ENCODE results near the gene DENND11. TPM values are rescaled to one million over a fixed set of nuclear protein-coding genes. Genes with fewer than 3 reads are reported as not detected.

Gene DENND11
- total and polyA plus RNA-seq, 8 donors: 5.8 to 80.2 (median 13.9) TPM

- TF ChIP-seq POLR2AphosphoS5 (IDR thresholded peaks at IDR 0.05): no peak
- no peak for TF ChIP-seq POLR2A (IDR thresholded peaks at IDR 0.05)
- TF ChIP-seq EP300 (IDR thresholded peaks at IDR 0.05): no peak
- no peak for TF ChIP-seq CTCF (IDR thresholded peaks at IDR 0.05)
- H3K9me3 ChIP-seq: no peaks in the 10 kb centered on the region
- peaks cover 3 to 71% (median 67%) of the 10 kb centered on the region in 4 donors for H3K36me3 ChIP-seq
- intact Hi-C loops (cut with DNase I; ENCODE audit: low total_unique reads): no loop called here
- no peak overlapping the region for H3K4me3 ChIP-seq
- H3K27ac ChIP-seq: no peak overlapping the region
- H3K4me1 ChIP-seq: peaks cover 0 to 13% (median 3%) of the 10 kb centered on the region in 4 donors
- DNase-seq: no peak
- no peaks in the 10 kb centered on the region for H3K27me3 ChIP-seq
Observed at GRCh38 chr7:141679014-141679413, 23.0 kb downstream of the DENND11 start.

- intact Hi-C loops (cut with DNase I; ENCODE audit: low total_unique reads): no loop called here
- no peaks in the 10 kb centered on the region for H3K27me3 ChIP-seq
- peaks cover 3 to 69% (median 66%) of the 10 kb centered on the region in 4 donors for H3K36me3 ChIP-seq
- no peaks in the 10 kb centered on the region for H3K9me3 ChIP-seq
- 77 to 88% (median 86%) methylated on average over 3 of the region's 3 CpGs for whole genome bisulfite sequencing, 5 donors
- no peak overlapping the region for H3K27ac ChIP-seq
- H3K4me3 ChIP-seq: no peak overlapping the region
- peaks cover 0 to 13% (median 3%) of the 10 kb centered on the region in 4 donors for H3K4me1 ChIP-seq
- DNase-seq: no peak
- TF ChIP-seq POLR2AphosphoS5 (IDR thresholded peaks at IDR 0.05): no peak
- TF ChIP-seq CTCF (IDR thresholded peaks at IDR 0.05): no peak
- TF ChIP-seq EP300 (IDR thresholded peaks at IDR 0.05): no peak
Observed at GRCh38 chr7:141676618-141677017, 25.3 kb downstream of the DENND11 start.

- Histone ChIP-seq H3K36me3 (peaks cover 3 to 69% (median 66%) of the 10 kb centered on the region in 4 donors), H3K27ac (peak overlapping the region in 2 of 5 donors; percentile 33 to 55), H3K4me1 (peaks cover 0 to 13% (median 3%) of the 10 kb centered on the region in 4 donors), H3K27me3 (no peaks in the 10 kb centered on the region), H3K9me3 (no peaks in the 10 kb centered on the region), H3K4me3 (no peak overlapping the region)
- no peak for DNase-seq
- no peak for TF ChIP-seq POLR2A (IDR thresholded peaks at IDR 0.05)
- no peak for TF ChIP-seq POLR2AphosphoS5 (IDR thresholded peaks at IDR 0.05)
- TF ChIP-seq CTCF (IDR thresholded peaks at IDR 0.05): no peak
- no peak for TF ChIP-seq EP300 (IDR thresholded peaks at IDR 0.05)
- WGBS, 5 donors: 80 to 87% (median 84%) methylated on average over 6 of the region's 6 CpGs
- intact Hi-C loops (cut with DNase I; ENCODE audit: low total_unique reads): no loop called here
Observed at GRCh38 chr7:141675436-141676215, 26.3 kb downstream of the DENND11 start.

DNA sequence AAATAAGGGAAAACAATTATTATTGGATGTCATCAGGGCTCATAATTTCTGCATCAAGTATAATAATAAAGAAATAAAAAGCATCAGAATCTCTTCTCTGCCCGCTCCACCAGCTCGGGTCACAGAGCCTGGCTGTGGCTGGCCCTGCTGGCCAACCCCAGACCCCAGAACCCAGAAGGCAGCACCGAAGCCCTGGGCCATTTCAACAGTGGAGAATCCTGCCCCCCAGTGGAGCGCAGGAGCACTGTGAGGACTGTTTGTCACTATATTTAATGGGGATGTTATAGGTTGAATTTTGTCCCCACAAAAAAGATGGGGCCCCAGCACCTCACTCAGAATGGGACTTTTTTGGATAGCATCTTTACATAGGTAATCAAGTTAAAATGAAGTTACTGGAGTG is 27.3 kb downstream of the DENND11 start:
- peaks cover 0 to 13% (median 3%) of the 10 kb centered on the region in 4 donors for H3K4me1 ChIP-seq
- H3K36me3 ChIP-seq: peaks cover 3 to 66% (median 61%) of the 10 kb centered on the region in 4 donors
- H3K27me3 ChIP-seq: no peaks in the 10 kb centered on the region
- TF ChIP-seq POLR2A (IDR thresholded peaks at IDR 0.05) (no peak), EP300 (IDR thresholded peaks at IDR 0.05) (no peak), CTCF (IDR thresholded peaks at IDR 0.05) (peak in 3 of 7 experiments; percentile 8 to 30 (median 20)), POLR2AphosphoS5 (IDR thresholded peaks at IDR 0.05) (no peak)
- no peaks in the 10 kb centered on the region for H3K9me3 ChIP-seq
- WGBS, 5 donors: 71 to 75% (median 74%) methylated on average over 4 of the region's 4 CpGs
- intact Hi-C loops (cut with DNase I; ENCODE audit: low total_unique reads): no loop called here
- no peak overlapping the region for H3K4me3 ChIP-seq
- no peak for DNase-seq
- H3K27ac ChIP-seq: peak overlapping the region in 4 of 5 donors; percentile 9 to 55 (median 44)

All from stomach (tissue), 9 donors.